SK-N-SH (cell line): ENCODE data around the gene DUSP2. TPM values are rescaled to one million over a fixed set of nuclear protein-coding genes. Genes with fewer than 3 reads are reported as not detected.

Experiments
- CTCF ChIA-PET: fragments of 300-600, 350-600 bp; formaldehyde crosslinking; extraction: SDS; loops from one replicate; lab custom pipeline; 2021; lab: Yijun Ruan, JAX
- POLR2A ChIA-PET: fragments of 350-600 bp; sonication (Branson Sonifier 250); formaldehyde crosslinking; extraction: SDS; loops from one replicate; lab custom pipeline; 2020; ENCODE audit warnings: antibody characterized with exemption, inconsistent platforms; lab: Yijun Ruan, JAX
- DNase-seq: peaks from one replicate; pipeline ENCODE4 v3.0.0; 2012
- H2AFZ ChIP-seq: fragments of 200-600 bp; sonication (generic); 2 replicates; pipeline ENCODE4 v1.8.1; 2016; ENCODE audit warnings: antibody characterized with exemption, mild to moderate bottlenecking, low read depth
- H3F3A ChIP-seq: fragments of 200-600 bp; sonication (generic); replicated peaks from 2 replicates; pipeline ENCODE3; 2016; ENCODE audit warnings: antibody characterized with exemption, mild to moderate bottlenecking; ENCODE audit not compliant: insufficient read depth
- H3K27ac ChIP-seq, 2 experiments: fragments of 200-500 bp in 1 of 2; fragments of 200-600 bp in 1 of 2; sonication (Bioruptor generic) in 1 of 2; sonication (generic), shearing (Covaris generic) in 1 of 2; 2 replicates each; pipeline versions ENCODE4 v1.5.1 to v1.6.1; 2014 to 2016; ENCODE audit warnings: low read depth in 2 of 2, inconsistent platforms in 1 of 2, low read length in 1 of 2, mild to moderate bottlenecking in 1 of 2, mixed read lengths in 1 of 2
- H3K27me3 ChIP-seq: fragments of 200-600 bp; sonication (generic), shearing (Covaris generic); 2 replicates; pipeline ENCODE4 v1.6.1; 2016; ENCODE audit warnings: mixed run types; ENCODE audit not compliant: insufficient read depth
- H3K36me3 ChIP-seq, 2 experiments: fragments of 200-500 bp in 1 of 2; fragments of 200-600 bp in 1 of 2; sonication (Bioruptor generic) in 1 of 2; sonication (generic) in 1 of 2; replicated peaks in 1 of 2; 2 replicates each; pipeline versions ENCODE3 to v1.5.1; 2014 to 2016; ENCODE audit warnings: low read length in 1 of 2, mild to moderate bottlenecking in 1 of 2; ENCODE audit not compliant: insufficient read depth in 2 of 2, control insufficient read depth in 1 of 2
- H3K4me1 ChIP-seq, 2 experiments: fragments of 200-500 bp in 1 of 2; fragments of 200-600 bp in 1 of 2; sonication (Bioruptor generic) in 1 of 2; sonication (generic), shearing (Covaris generic) in 1 of 2; 2 replicates each; pipeline versions ENCODE4 v1.5.1 to v1.6.1; 2014 to 2016; ENCODE audit warnings: low read depth in 1 of 2, low read length in 1 of 2, mixed run types in 1 of 2; ENCODE audit not compliant: insufficient read depth in 2 of 2, control insufficient read depth in 1 of 2
- H3K4me2 ChIP-seq: fragments of 200-600 bp; sonication (generic), shearing (Covaris generic); 2 replicates; pipeline ENCODE4 v1.6.1; 2017; ENCODE audit warnings: mixed run types
- H3K4me3 ChIP-seq, 2 experiments: fragments of 200-500 bp in 1 of 2; fragments of 200-600 bp in 1 of 2; sonication (Bioruptor generic) in 1 of 2; sonication (generic), shearing (Covaris generic) in 1 of 2; 2 replicates each; pipeline versions ENCODE4 v1.5.1 to v1.8.1; 2014 to 2016; ENCODE audit warnings: low read depth in 2 of 2, inconsistent platforms in 1 of 2, low read length in 1 of 2, mild to moderate bottlenecking in 1 of 2, mixed read lengths in 1 of 2, moderate library complexity in 1 of 2
- H3K79me2 ChIP-seq: fragments of 200-600 bp; sonication (generic); 2 replicates; pipeline ENCODE4 v1.8.1; 2017; ENCODE audit warnings: mild to moderate bottlenecking; ENCODE audit not compliant: insufficient read depth
- H3K9ac ChIP-seq: fragments of 200-600 bp; sonication (generic); 2 replicates; pipeline ENCODE4 v1.6.1; 2017; ENCODE audit warnings: mixed run types
- H3K9me2 ChIP-seq: fragments of 200-600 bp; sonication (generic); 2 replicates; pipeline ENCODE4 v1.6.1; 2017; ENCODE audit warnings: mixed run types
- H3K9me3 ChIP-seq: fragments of 200-600 bp; sonication (generic); 2 replicates; pipeline ENCODE4 v1.6.1; 2017; ENCODE audit warnings: mixed run types, mild to moderate bottlenecking, moderate library complexity
- H4K20me1 ChIP-seq: fragments of 200-600 bp; sonication (generic); 2 replicates; pipeline ENCODE4 v1.6.1; 2017; ENCODE audit warnings: mild to moderate bottlenecking, mixed run types; ENCODE audit not compliant: insufficient read depth
- ELF1 ChIP-seq: IDR thresholded peaks from 2 replicates; pipeline ENCODE4 v1.4.0; 2012
- EZH2phosphoT487 ChIP-seq: fragments of 200-600 bp; sonication (generic); IDR thresholded peaks from 2 replicates; pipeline ENCODE4 v1.6.1; 2017; ENCODE audit warnings: low read depth, mixed run types, mild to moderate bottlenecking, antibody characterized with exemption, moderate library complexity, borderline replicate concordance
- FOSL2 ChIP-seq: IDR thresholded peaks from 2 replicates; pipeline ENCODE4 v1.4.0; 2012; ENCODE audit warnings: low read depth, mild to moderate bottlenecking, moderate library complexity, borderline replicate concordance
- FOXJ3 ChIP-seq: sonication (generic); formaldehyde crosslinking; IDR thresholded peaks from 2 replicates; pipeline ENCODE4 v1.5.1; 2020; ENCODE audit warnings: mild to moderate bottlenecking, missing genetic modification reagents
- FOXM1 ChIP-seq: IDR thresholded peaks from 2 replicates; pipeline ENCODE4 v1.4.0; 2012; ENCODE audit warnings: low read depth, mild to moderate bottlenecking
- GATA2 ChIP-seq: sonication (generic); formaldehyde crosslinking; IDR thresholded peaks from 2 replicates; pipeline ENCODE4 v1.5.0; 2020; ENCODE audit warnings: mild to moderate bottlenecking, missing genetic modification reagents
- JUND ChIP-seq: IDR thresholded peaks from 2 replicates; pipeline ENCODE4 v1.4.0; 2012
- MEF2A ChIP-seq: IDR thresholded peaks from 2 replicates; pipeline ENCODE4 v1.4.0; 2012; ENCODE audit warnings: low read depth, borderline replicate concordance
- MXI1 ChIP-seq: IDR thresholded peaks from 2 replicates; pipeline ENCODE4 v1.6.1; 2012; ENCODE audit warnings: mild to moderate bottlenecking, low read depth, low read length, improper control_type of control experiment
- NFIC ChIP-seq: IDR thresholded peaks from 2 replicates; pipeline ENCODE4 v1.4.0; 2012; ENCODE audit warnings: borderline replicate concordance
- POLR2AphosphoS5 ChIP-seq: IDR thresholded peaks from 2 replicates; pipeline ENCODE4 v1.6.1; 2012; ENCODE audit warnings: low read depth, low read length
- RAD21 ChIP-seq: IDR thresholded peaks from 2 replicates; pipeline ENCODE4 v1.6.1; 2012; ENCODE audit warnings: mild to moderate bottlenecking, low read length
- RFX5 ChIP-seq: IDR thresholded peaks from 2 replicates; pipeline ENCODE4 v1.6.1; 2012; ENCODE audit warnings: mild to moderate bottlenecking, improper control_type of control experiment, low read length
- SMC3 ChIP-seq: IDR thresholded peaks from 2 replicates; pipeline ENCODE4 v1.6.1; 2012; ENCODE audit warnings: low read depth, low read length, improper control_type of control experiment
- TAF1 ChIP-seq: IDR thresholded peaks from 2 replicates; pipeline ENCODE4 v1.6.1; 2012; ENCODE audit warnings: low read depth, mild to moderate bottlenecking, low read length, moderate library complexity, borderline replicate concordance
- TCF12 ChIP-seq: IDR thresholded peaks from 2 replicates; pipeline ENCODE4 v1.4.0; 2012
- TEAD4 ChIP-seq: IDR thresholded peaks from 2 replicates; pipeline ENCODE4 v1.4.0; 2012; ENCODE audit warnings: mild to moderate bottlenecking, borderline replicate concordance; ENCODE audit not compliant: insufficient read depth
- YY1 ChIP-seq: IDR thresholded peaks from 2 replicates; pipeline ENCODE4 v1.4.0; 2012; ENCODE audit warnings: low read depth, mild to moderate bottlenecking
- WGBS: methylation state at CpG from one replicate; pipeline ENCODE4 v1.1.6; 2017; ENCODE audit warnings: low lambda C conversion rate; 5-methylcytosine and 5-hydroxymethylcytosine counted together
- polyA plus RNA-seq, 3 experiments: library from polyadenylated mRNA; depleted of rRNA; stranded (reverse); fragments of >200 nt; gene quantifications; 2 replicates each; pipeline ENCODE4 v1.2.3, GENCODE V29; 2012
- TF ChIP-seq, protein P1 (sequence below): IDR thresholded peaks from 2 replicates; pipeline ENCODE4 v1.4.0; 2012; ENCODE audit warnings: low read depth, borderline replicate concordance
- TF ChIP-seq, protein P2 (sequence below): fragments of 200-600 bp; sonication (generic); IDR thresholded peaks from 2 replicates; pipeline ENCODE4 v1.6.1; 2017; ENCODE audit warnings: antibody characterized with exemption, mild to moderate bottlenecking, moderate library complexity

DUSP2 gene
- polyA plus RNA-seq, 1 of the 3 experiments (the other 2 are of a cell fraction), result 0.79 TPM

DNA sequence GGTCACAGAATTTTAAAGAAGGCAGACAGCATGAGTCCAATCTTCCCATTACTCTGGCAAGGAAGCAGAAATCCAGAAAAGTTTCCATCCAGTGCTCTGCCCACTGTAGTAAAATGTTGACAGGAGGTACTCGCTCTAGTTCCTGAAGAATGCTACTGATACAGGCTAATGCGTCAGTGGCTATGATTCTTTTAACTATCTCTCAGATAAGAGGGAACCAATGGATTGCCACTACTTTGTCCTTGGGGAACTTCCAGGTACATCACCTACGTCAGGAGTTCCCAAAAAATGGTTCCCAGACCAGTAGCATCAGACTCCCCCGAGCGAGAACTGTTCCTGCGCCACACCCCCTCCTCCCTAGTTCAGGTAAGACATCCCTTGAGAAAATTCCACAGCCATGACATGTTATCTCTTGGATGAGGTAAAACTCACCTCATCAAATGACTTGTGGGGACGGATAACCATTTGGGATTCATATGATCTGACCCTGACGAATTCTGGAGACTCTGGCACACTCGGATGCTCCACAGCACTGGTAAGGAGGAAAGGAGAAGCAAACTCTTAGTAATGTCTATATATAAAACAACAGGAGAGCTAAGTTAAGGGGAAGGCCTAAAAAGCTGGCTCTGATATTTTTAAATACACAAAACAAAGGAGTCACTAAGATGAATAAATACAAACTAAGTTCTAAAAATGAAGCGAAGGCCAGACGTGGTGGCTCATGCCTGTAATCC lies 46.9 kb upstream of the DUSP2 start:
- ChIA-PET POLR2A (no interaction called here), CTCF (interaction anchor here (0.9 to 1.3 kb wide), 2 partner anchors 18 to 68 kb away, joined by 3 to 6 read pairs; no protein-coding TSS in a partner anchor)
- H3K9me3 ChIP-seq, result no peaks in the 10 kb centered on the region
- no peak overlapping the region for H2AFZ ChIP-seq
- no peak for DNase-seq
- peaks cover 23% of the 10 kb centered on the region for H4K20me1 ChIP-seq
- no peak overlapping the region for H3K27ac ChIP-seq
- TF ChIP-seq FOXM1 (no peak), FOSL2 (no peak), ELF1 (no peak), GATA2 (CRISPR knock-in tag) (no peak), TAF1 (no peak)
- H3K79me2 ChIP-seq, result peaks cover 44% of the 10 kb centered on the region
- no peak overlapping the region for H3K4me3 ChIP-seq
- H3K9me2 ChIP-seq, result no peaks in the 10 kb centered on the region
- H3F3A ChIP-seq, result peaks cover 11% of the 10 kb centered on the region
- H3K9ac ChIP-seq, result no peak overlapping the region
- peaks cover 49 to 60% of the 10 kb centered on the region in 2 experiments for H3K36me3 ChIP-seq
- H3K27me3 ChIP-seq, result no peaks in the 10 kb centered on the region
- no peak overlapping the region for H3K4me2 ChIP-seq
- WGBS, result 97% methylated on average over 11 of the region's 11 CpGs
- no peaks in the 10 kb centered on the region for H3K4me1 ChIP-seq

DNA sequence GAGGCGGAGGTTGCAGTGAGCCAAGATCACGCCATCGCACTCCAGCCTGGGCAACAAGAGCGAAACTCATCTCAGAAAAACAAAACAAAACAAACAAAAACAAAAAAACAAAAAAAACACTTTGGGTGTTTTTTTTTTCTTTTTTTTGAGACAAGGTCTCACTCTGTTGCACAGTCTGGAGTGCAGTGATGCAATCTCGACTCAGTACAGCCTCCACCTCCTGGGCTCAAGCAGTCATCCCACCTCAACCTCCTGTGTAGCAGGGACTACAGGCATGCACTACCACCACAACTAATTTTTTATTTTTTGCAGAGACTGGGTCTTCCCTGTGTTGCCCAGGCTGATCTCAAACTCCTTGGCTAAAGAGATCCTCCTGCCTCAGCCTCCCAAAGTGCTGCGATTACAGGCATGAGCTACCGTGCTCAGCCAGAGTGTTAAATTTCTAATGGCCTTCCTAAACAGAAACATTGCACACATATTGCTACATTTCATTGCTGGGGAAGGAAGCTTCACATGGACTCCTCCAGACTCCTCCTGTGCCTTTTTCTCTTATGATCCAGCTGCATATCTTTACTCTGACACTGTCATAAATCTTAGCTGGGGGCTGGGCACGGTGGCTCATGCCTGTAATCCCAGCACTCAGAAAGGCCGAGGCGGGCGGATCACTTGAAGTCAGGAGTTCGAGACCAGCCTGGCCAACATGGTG lies 43.7 kb upstream of the DUSP2 start:
- DNase-seq, result no peak
- Histone ChIP-seq H3F3A (peaks cover 10% of the 10 kb centered on the region), H3K27me3 (no peaks in the 10 kb centered on the region), H4K20me1 (peaks cover under 1% of the 10 kb centered on the region; the same call in 1 of the 2 replicates), H3K4me3 (no peak overlapping the region), H3K36me3 (peaks cover 68 to 70% of the 10 kb centered on the region in 2 experiments), H2AFZ (no peak overlapping the region), H3K27ac (no peak overlapping the region), H3K9me2 (no peaks in the 10 kb centered on the region), H3K4me1 (no peaks in the 10 kb centered on the region), H3K9me3 (no peaks in the 10 kb centered on the region), H3K4me2 (no peak overlapping the region), H3K9ac (no peak overlapping the region), H3K79me2 (peaks cover 14% of the 10 kb centered on the region; the same call in 1 of the 2 replicates)
- ChIA-PET CTCF (interaction anchor here (3.1 kb wide), 1 partner anchor 15 kb away, joined by 14 read pairs; no protein-coding TSS in a partner anchor), POLR2A (interaction anchor here (0.5 kb wide), 1 partner anchor 451 kb away, joined by 5 read pairs; no protein-coding TSS in a partner anchor)
- 87% methylated on average over 12 of the region's 12 CpGs for WGBS
- TF ChIP-seq NFIC (no peak), TCF12 (no peak), MEF2A (no peak), POLR2AphosphoS5 (no peak), EZH2phosphoT487 (no peak), JUND (no peak), SMC3 (no peak), RFX5 (no peak), MXI1 (no peak), FOXJ3 (CRISPR knock-in tag) (no peak), TEAD4 (no peak), YY1 (no peak), FOXM1 (no peak), RAD21 (no peak)
- TF ChIP-seq, protein P1, sequence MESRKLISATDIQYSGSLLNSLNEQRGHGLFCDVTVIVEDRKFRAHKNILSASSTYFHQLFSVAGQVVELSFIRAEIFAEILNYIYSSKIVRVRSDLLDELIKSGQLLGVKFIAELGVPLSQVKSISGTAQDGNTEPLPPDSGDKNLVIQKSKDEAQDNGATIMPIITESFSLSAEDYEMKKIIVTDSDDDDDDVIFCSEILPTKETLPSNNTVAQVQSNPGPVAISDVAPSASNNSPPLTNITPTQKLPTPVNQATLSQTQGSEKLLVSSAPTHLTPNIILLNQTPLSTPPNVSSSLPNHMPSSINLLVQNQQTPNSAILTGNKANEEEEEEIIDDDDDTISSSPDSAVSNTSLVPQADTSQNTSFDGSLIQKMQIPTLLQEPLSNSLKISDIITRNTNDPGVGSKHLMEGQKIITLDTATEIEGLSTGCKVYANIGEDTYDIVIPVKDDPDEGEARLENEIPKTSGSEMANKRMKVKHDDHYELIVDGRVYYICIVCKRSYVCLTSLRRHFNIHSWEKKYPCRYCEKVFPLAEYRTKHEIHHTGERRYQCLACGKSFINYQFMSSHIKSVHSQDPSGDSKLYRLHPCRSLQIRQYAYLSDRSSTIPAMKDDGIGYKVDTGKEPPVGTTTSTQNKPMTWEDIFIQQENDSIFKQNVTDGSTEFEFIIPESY, result no peak
- TF ChIP-seq, protein P2, sequence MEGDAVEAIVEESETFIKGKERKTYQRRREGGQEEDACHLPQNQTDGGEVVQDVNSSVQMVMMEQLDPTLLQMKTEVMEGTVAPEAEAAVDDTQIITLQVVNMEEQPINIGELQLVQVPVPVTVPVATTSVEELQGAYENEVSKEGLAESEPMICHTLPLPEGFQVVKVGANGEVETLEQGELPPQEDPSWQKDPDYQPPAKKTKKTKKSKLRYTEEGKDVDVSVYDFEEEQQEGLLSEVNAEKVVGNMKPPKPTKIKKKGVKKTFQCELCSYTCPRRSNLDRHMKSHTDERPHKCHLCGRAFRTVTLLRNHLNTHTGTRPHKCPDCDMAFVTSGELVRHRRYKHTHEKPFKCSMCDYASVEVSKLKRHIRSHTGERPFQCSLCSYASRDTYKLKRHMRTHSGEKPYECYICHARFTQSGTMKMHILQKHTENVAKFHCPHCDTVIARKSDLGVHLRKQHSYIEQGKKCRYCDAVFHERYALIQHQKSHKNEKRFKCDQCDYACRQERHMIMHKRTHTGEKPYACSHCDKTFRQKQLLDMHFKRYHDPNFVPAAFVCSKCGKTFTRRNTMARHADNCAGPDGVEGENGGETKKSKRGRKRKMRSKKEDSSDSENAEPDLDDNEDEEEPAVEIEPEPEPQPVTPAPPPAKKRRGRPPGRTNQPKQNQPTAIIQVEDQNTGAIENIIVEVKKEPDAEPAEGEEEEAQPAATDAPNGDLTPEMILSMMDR, result no peak
